ENCODE results near the gene TRIOBP.

The TRIOBP gene

DNA sequence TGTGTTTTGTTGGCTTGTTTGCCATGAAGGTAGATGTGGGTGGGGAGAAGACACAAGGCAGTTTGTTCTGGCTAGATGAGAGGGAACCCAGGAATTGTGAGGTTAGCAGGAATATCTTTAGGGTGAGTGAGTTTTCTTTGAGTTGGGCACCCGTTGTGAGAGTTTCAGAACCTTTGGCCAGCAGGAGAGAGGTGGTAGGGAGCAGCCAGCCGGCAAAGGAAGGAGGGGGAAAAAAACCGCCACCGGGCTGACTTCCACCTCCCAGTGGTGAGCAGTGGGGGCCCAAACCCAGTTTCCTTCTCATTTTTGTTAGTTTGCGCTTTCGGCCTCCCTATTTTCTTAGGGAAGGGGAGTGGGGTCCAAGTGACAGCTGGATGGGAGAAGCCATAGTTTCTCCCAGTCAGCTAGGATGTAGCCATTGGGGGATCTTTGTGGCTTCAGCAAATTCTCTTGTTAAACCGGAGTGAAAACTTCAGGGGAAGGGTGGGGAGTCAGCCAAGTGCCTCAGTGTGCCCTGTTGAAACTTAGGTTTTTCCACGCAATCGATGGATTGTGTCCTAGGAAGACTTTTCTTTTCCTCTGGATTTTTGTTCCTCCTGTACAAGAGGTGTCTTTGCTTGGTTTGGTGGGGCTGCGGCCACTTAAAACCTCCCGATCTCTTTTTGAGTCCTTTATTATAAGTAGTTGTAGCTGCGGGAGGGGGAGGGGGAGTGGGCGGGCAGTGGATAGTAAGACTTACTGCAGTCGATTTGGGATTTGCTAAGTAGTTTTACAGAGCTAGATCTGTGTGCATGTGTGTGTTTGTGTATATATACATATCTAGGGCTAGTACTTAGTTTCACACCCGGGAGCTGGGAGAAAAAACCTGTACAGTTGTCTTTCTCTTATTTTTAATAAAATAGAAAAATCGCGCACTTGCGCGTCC lies 109.8 kb downstream of the TRIOBP start:
- DNase-seq (ENCODE audit: low read depth, low spot score), result no peak
- no CpG with 5 or more reads among the region's 19 CpGs for WGBS (ENCODE audit: insufficient coverage, insufficient read length)
- H3K36me3 ChIP-seq (ENCODE audit: control insufficient read depth, insufficient read depth, low read length), result no peaks in the 10 kb centered on the region
- no peaks in the 10 kb centered on the region for H3K9me3 ChIP-seq (ENCODE audit: control insufficient read depth, insufficient read depth, low read length)
- peak overlapping the region; percentile 65; the same call in 1 of the 2 replicates for H3K4me3 ChIP-seq (ENCODE audit: low read length)
- H3K4me1 ChIP-seq (ENCODE audit: control insufficient read depth, insufficient read depth, low read length), result peaks cover 7% of the 10 kb centered on the region
- H3K27me3 ChIP-seq (ENCODE audit: control insufficient read depth, insufficient read depth, low read length), result peaks cover 13% of the 10 kb centered on the region
- H3K27ac ChIP-seq (ENCODE audit: low read length), result no peak overlapping the region

- WGBS (ENCODE audit: insufficient coverage, insufficient read length), result no CpG with 5 or more reads among the region's 73 CpGs
- no peak within 1 kb of the TSS for H3K27ac ChIP-seq (ENCODE audit: low read length)
- H3K36me3 ChIP-seq (ENCODE audit: control insufficient read depth, insufficient read depth, low read length), result no peaks in the 10 kb centered on the region
- no peaks in the 10 kb centered on the region for H3K9me3 ChIP-seq (ENCODE audit: control insufficient read depth, insufficient read depth, low read length)
- peaks cover 13% of the 10 kb centered on the region for H3K27me3 ChIP-seq (ENCODE audit: control insufficient read depth, insufficient read depth, low read length)
- peaks cover 7% of the 10 kb centered on the region for H3K4me1 ChIP-seq (ENCODE audit: control insufficient read depth, insufficient read depth, low read length)
- no peak for DNase-seq (ENCODE audit: low read depth, low spot score)
- H3K4me3 ChIP-seq (ENCODE audit: low read length), result peak within 1 kb of the TSS; percentile 65
Measured at GRCh38 chr22:37807410-37808293, 110.8 kb downstream of the TRIOBP start, which contains the start of gene GCAT. Gene GCAT, plus strand, starts transcription at chr22:37807934. Its CDS starts 34 bp downstream, at chr22:37807968.

DNA sequence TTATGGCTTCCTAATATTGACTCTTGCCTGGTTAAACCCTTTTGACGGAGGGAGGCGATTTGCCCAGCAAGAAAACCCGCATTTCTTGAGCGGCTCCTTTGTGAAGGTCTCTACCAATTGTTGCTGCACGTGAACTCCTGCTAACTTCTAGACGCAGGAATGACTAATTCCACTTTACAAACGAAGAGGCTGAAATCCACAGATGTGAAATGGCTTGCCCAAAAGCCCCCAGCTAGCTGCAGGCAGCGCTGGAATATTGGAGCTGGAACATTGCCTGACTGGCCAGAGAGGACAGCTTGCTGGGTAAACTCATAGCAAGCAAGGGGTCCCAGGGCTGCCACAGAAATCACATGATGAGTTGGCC lies 111.4 kb downstream of the TRIOBP start:
- H3K27me3 ChIP-seq (ENCODE audit: control insufficient read depth, insufficient read depth, low read length), result peaks cover 13% of the 10 kb centered on the region
- DNase-seq (ENCODE audit: low read depth, low spot score), result no peak
- peak overlapping the region; percentile 65; the same call in 1 of the 2 replicates for H3K4me3 ChIP-seq (ENCODE audit: low read length)
- H3K27ac ChIP-seq (ENCODE audit: low read length), result no peak overlapping the region
- no peaks in the 10 kb centered on the region for H3K9me3 ChIP-seq (ENCODE audit: control insufficient read depth, insufficient read depth, low read length)
- no CpG with 5 or more reads among the region's 8 CpGs for WGBS (ENCODE audit: insufficient coverage, insufficient read length)
- H3K4me1 ChIP-seq (ENCODE audit: control insufficient read depth, insufficient read depth, low read length), result peaks cover 6% of the 10 kb centered on the region
- H3K36me3 ChIP-seq (ENCODE audit: control insufficient read depth, insufficient read depth, low read length), result no peaks in the 10 kb centered on the region

GRCh38 chr22:37809672-37810333 lies 113.0 kb downstream of the TRIOBP start:
- DNase-seq (ENCODE audit: low read depth, low spot score), result no peak
- no peak overlapping the region for H3K27ac ChIP-seq (ENCODE audit: low read length)
- no peaks in the 10 kb centered on the region for H3K9me3 ChIP-seq (ENCODE audit: control insufficient read depth, insufficient read depth, low read length)
- H3K4me3 ChIP-seq (ENCODE audit: low read length), result no peak overlapping the region
- WGBS (ENCODE audit: insufficient coverage, insufficient read length), result no CpG with 5 or more reads among the region's 5 CpGs
- H3K4me1 ChIP-seq (ENCODE audit: control insufficient read depth, insufficient read depth, low read length), result peaks cover 5% of the 10 kb centered on the region; the same call in 1 of the 2 replicates
- H3K36me3 ChIP-seq (ENCODE audit: control insufficient read depth, insufficient read depth, low read length), result no peaks in the 10 kb centered on the region
- H3K27me3 ChIP-seq (ENCODE audit: control insufficient read depth, insufficient read depth, low read length), result peaks cover 6% of the 10 kb centered on the region; the same call in 1 of the 2 replicates

DNA sequence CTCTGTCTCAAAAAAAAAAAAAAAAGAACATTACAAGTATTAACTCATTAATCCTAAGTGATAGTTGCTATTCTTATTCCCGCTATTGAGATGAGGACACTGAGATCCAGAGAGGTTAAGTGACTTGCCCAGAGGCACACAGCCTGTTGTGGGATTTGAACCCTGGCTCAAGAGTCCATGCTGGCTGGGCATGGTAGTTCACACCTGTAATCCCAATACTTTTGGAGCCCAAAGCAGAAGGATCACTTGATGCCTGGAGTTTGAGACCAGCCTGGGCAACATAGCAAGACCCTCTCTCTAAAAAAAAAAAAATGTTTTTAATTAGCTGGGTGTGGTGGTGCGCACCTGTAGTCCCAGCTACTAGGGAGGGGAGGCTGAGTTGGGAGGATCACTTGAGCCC lies 115.0 kb downstream of the TRIOBP start:
- H3K4me1 ChIP-seq (ENCODE audit: control insufficient read depth, insufficient read depth, low read length), result no peaks in the 10 kb centered on the region
- H3K27me3 ChIP-seq (ENCODE audit: control insufficient read depth, insufficient read depth, low read length), result no peaks in the 10 kb centered on the region
- no peak for DNase-seq (ENCODE audit: low read depth, low spot score)
- no peaks in the 10 kb centered on the region for H3K9me3 ChIP-seq (ENCODE audit: control insufficient read depth, insufficient read depth, low read length)
- H3K27ac ChIP-seq (ENCODE audit: low read length), result no peak overlapping the region
- no peak overlapping the region for H3K4me3 ChIP-seq (ENCODE audit: low read length)
- WGBS (ENCODE audit: insufficient coverage, insufficient read length), result no CpG with 5 or more reads among the region's 2 CpGs
- peaks cover 4% of the 10 kb centered on the region; the same call in 1 of the 2 replicates for H3K36me3 ChIP-seq (ENCODE audit: control insufficient read depth, insufficient read depth, low read length)

- WGBS (ENCODE audit: insufficient coverage, insufficient read length), result no CpG with 5 or more reads among the region's 27 CpGs
- H3K4me1 ChIP-seq (ENCODE audit: control insufficient read depth, insufficient read depth, low read length), result no peaks in the 10 kb centered on the region
Measured at GRCh38 chr22:37812869-37813678, 116.2 kb downstream of the TRIOBP start.

DNA sequence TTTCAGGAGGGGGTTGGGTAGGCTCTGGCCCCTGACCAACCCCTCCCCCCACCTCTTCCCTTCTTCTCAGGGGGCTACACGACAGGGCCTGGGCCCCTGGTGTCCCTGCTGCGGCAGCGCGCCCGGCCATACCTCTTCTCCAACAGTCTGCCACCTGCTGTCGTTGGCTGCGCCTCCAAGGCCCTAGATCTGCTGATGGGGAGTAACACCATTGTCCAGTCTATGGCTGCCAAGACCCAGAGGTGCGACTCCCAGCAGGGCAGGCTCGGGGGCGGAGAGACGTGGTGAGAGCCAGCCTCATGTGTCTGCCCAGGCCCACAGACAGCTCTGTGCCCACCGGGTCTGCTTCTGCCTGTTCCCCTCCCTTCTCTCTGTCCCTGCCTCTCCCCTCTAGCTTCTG lies 118.7 kb downstream of the TRIOBP start:
- H3K4me1 ChIP-seq (ENCODE audit: control insufficient read depth, insufficient read depth, low read length), result peaks cover 4% of the 10 kb centered on the region; the same call in 1 of the 2 replicates
- DNase-seq (ENCODE audit: low read depth, low spot score), result no peak
- H3K36me3 ChIP-seq (ENCODE audit: control insufficient read depth, insufficient read depth, low read length), result peaks cover 4% of the 10 kb centered on the region; the same call in 1 of the 2 replicates
- no peaks in the 10 kb centered on the region for H3K9me3 ChIP-seq (ENCODE audit: control insufficient read depth, insufficient read depth, low read length)
- no CpG with 5 or more reads among the region's 12 CpGs for WGBS (ENCODE audit: insufficient coverage, insufficient read length)
- H3K27me3 ChIP-seq (ENCODE audit: control insufficient read depth, insufficient read depth, low read length), result no peaks in the 10 kb centered on the region; the same call in 1 of the 2 replicates
- H3K4me3 ChIP-seq (ENCODE audit: low read length), result no peak overlapping the region
- H3K27ac ChIP-seq (ENCODE audit: low read length), result no peak overlapping the region

More at GRCh38 chr22:37812869-37813678, 116.2 kb downstream of the TRIOBP start:
- Histone ChIP-seq H3K27ac (ENCODE audit: low read length) (no peak overlapping the region), H3K9me3 (ENCODE audit: control insufficient read depth, insufficient read depth, low read length) (no peaks in the 10 kb centered on the region), H3K4me3 (ENCODE audit: low read length) (no peak overlapping the region), H3K36me3 (ENCODE audit: control insufficient read depth, insufficient read depth, low read length) (peaks cover 4% of the 10 kb centered on the region; the same call in 1 of the 2 replicates), H3K27me3 (ENCODE audit: control insufficient read depth, insufficient read depth, low read length) (no peaks in the 10 kb centered on the region)
- DNase-seq (ENCODE audit: low read depth, low spot score), result no peak

- H3K36me3 ChIP-seq (ENCODE audit: control insufficient read depth, insufficient read depth, low read length), result peaks cover 4% of the 10 kb centered on the region; the same call in 1 of the 2 replicates
- no peaks in the 10 kb centered on the region for H3K9me3 ChIP-seq (ENCODE audit: control insufficient read depth, insufficient read depth, low read length)
- no peak for DNase-seq (ENCODE audit: low read depth, low spot score)
- no peak overlapping the region for H3K27ac ChIP-seq (ENCODE audit: low read length)
- no CpG with 5 or more reads among the region's 23 CpGs for WGBS (ENCODE audit: insufficient coverage, insufficient read length)
- no peaks in the 10 kb centered on the region; the same call in 1 of the 2 replicates for H3K27me3 ChIP-seq (ENCODE audit: control insufficient read depth, insufficient read depth, low read length)
- peaks cover 4% of the 10 kb centered on the region; the same call in 1 of the 2 replicates for H3K4me1 ChIP-seq (ENCODE audit: control insufficient read depth, insufficient read depth, low read length)
- no peak overlapping the region for H3K4me3 ChIP-seq (ENCODE audit: low read length)
Measured at GRCh38 chr22:37816543-37817180, 119.8 kb downstream of the TRIOBP start.
